Choroid plexus epithelial cell (primary cell): ENCODE results near the gene SNED1.

Experiments used
- DNase-seq: peaks from one replicate; pipeline ENCODE4 v3.0.0-alpha.2; 2010; ENCODE audit warnings: low read depth
- H3K4me3 ChIP-seq: 2 replicates; pipeline ENCODE4 v1.5.1; 2011; ENCODE audit warnings: low read depth, mild to moderate bottlenecking, control low read depth, low read length, moderate library complexity
- CTCF ChIP-seq: conservative IDR thresholded peaks from 2 replicates; pipeline ENCODE4 v1.5.1; 2011; ENCODE audit warnings: low read depth, mild to moderate bottlenecking, control low read depth, inconsistent platforms, low read length, moderate library complexity

SNED1 gene

GRCh38 chr2:241037498-241037897 is 39.1 kb downstream of the SNED1 start:
- no peak for DNase-seq
- H3K4me3 ChIP-seq = no peak overlapping the region
- TF ChIP-seq CTCF = no peak

DNA sequence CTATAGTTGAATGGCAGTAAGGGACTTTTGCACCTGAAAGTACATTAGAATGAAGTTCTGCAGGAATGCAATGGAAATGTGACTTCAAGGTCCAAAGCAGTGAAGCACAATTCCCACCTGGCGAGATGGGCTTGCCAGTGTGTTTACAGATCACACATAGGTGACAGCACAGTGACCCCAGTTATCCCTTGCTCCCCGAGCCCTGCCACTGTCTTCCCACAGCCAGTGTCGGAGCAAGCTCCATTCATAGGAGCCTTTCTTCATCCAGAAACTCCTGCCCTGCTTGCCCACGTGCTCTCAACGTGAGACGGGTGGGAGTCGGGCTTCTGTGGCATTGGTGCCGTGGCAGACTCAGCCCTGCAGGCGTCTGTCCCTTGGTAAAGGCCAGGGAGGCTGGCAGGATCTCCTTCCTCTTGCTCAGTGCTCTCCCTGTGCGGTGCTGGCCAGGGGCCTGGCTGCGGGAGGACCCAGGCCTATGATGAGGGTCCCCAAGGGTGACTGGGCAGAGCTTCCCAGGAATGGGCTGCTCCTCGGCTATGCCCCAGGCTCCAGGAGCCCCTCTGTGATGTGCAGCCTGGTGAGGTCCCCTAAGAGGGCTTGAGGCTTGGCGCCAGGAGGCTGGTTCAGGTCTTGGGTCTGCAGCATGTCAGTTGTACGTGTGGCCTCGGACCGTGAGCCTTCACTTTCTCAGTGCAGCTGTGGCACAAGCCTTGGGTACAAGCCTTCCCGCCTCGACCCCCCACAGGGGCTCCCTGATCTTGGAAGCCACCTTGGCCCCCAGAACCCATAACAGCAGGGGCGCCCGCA is 40.2 kb downstream of the SNED1 start:
- no peak overlapping the region for H3K4me3 ChIP-seq
- DNase-seq = no peak
- no peak for TF ChIP-seq CTCF

DNA sequence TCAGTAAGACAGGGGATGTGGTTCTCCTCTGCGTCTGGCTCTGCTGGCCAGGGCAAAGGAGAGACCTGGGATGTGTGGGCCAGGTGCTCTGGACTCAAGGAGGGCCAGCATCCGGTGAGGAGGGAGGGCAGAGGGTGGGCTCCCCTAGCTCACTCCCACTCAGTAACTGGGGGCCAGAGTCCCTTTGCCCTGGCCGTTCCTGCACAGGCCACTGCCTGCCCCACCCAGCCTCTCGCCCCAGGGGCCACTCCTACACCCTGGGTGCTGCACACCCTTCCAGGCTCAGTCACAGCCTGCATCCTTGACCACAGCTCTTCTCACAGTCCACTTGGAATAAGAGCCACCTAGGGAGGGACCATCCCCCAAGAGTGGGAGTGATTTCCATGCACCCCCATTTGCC is 41.0 kb downstream of the SNED1 start:
- DNase-seq = no peak
- no peak for TF ChIP-seq CTCF
- H3K4me3 ChIP-seq = no peak overlapping the region

DNA sequence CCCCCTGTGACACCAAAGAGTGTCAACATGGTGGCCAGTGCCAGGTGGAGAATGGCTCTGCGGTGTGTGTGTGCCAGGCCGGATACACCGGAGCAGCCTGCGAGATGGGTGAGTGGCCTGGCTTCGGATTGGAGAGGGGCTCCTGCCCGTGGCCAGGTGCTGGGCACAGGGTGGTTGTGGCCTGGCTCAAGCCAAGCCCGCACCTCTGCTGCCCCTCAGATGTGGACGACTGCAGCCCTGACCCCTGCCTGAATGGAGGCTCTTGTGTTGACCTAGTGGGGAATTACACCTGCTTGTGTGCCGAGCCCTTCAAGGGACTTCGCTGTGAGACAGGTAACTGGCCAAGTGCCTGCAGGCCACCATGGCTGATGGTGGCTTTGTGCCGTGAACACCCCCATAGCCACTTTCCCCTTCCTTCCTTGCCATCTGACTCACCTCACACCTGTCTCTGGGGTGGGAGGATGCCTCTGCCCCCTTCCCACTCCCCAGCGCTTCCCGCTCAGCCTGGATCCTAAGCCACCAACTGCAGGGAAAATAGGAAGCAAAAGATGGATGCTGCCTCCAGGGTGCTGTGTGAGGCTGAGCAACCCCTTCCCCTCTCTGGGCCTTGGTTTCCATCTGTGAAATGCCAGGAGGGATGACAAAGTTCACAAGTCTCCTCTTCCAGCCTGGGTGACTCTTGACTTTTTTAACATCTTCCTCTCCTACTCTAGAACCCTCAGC is 41.8 kb downstream of the SNED1 start:
- no peak for TF ChIP-seq CTCF
- no peak overlapping the region for H3K4me3 ChIP-seq
- DNase-seq = no peak

DNA sequence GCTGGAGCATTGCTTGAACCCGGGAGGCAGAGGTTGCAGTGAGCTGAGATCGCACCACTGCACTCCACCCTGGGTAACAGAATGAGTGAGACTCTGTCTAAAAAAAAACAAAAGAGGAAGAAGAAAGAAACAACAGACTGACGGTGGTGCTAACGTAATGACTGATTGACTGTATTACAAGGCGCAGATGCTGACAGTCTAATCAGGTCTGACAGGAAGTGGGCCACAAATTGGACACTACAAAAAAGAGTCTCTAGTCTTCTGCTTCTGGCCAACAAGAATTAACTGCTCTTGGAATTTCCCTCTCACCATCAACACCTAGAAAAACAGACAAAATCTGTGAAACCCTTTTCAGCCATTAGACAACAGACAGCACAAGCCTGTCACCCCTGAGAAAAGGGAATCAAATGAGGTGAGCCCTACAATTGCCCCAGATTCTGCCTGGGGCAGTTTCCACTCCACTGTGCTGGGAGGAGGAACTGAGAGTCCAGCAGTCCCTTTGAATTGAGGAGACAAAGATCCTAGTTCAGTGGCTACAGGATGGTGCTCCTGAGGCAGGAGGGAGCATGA is 43.3 kb downstream of the SNED1 start:
- DNase-seq = no peak
- H3K4me3 ChIP-seq = no peak overlapping the region
- TF ChIP-seq CTCF = no peak

GRCh38 chr2:241043581-241043980 is 45.2 kb downstream of the SNED1 start:
- no peak for DNase-seq

More at GRCh38 chr2:241043581-241043980, 45.2 kb downstream of the SNED1 start:
- no peak overlapping the region for H3K4me3 ChIP-seq
- no peak for TF ChIP-seq CTCF
